ENCODE data around the gene KCTD21.

- TF ChIP-seq CTCF (conservative IDR thresholded peaks at IDR 0.05): no peak
- TF ChIP-seq ZFX (IDR thresholded peaks at IDR 0.05): no peak
Measured at GRCh38 chr11:78231962-78232501, 43.6 kb upstream of the KCTD21 start.
